GM10266 (cell line): Measurements from ENCODE around the gene KLHL29.

Source experiments
- DNase-seq: peaks from one replicate; pipeline ENCODE4 v3.0.0; 2012; ENCODE audit errors: extremely low spot score
- CTCF ChIP-seq: IDR thresholded peaks from 2 replicates; pipeline ENCODE4 v1.5.1; 2012; ENCODE audit warnings: mild to moderate bottlenecking, low read depth; ENCODE audit not compliant: control insufficient read depth, insufficient read depth; ENCODE audit errors: missing control alignments

KLHL29 gene

GRCh38 chr2:23630961-23631360 is 246.0 kb downstream of the KLHL29 start:
- no peak for DNase-seq
- no peak for TF ChIP-seq CTCF

GRCh38 chr2:23631389-23631788 is 246.4 kb downstream of the KLHL29 start:
- no peak for DNase-seq
- TF ChIP-seq CTCF, result no peak

- TF ChIP-seq CTCF, result no peak
- DNase-seq, result no peak
Measured at GRCh38 chr2:23632386-23632785, 247.4 kb downstream of the KLHL29 start.

- no peak for TF ChIP-seq CTCF
- no peak for DNase-seq
Measured at GRCh38 chr2:23632831-23633395, 247.9 kb downstream of the KLHL29 start.

GRCh38 chr2:23633966-23634365 is 249.0 kb downstream of the KLHL29 start:
- no peak for DNase-seq
- no peak for TF ChIP-seq CTCF

- TF ChIP-seq CTCF, result no peak
- no peak for DNase-seq
Measured at GRCh38 chr2:23635442-23636340, 250.7 kb downstream of the KLHL29 start.

- TF ChIP-seq CTCF, result peak; percentile 10
- no peak for DNase-seq
Measured at GRCh38 chr2:23636426-23636825, 251.4 kb downstream of the KLHL29 start.
